Cardiac muscle cell (in vitro differentiated cells and primary cell): Measurements from ENCODE around the gene UPK1B. TPM values are rescaled to one million over a fixed set of nuclear protein-coding genes. Genes with fewer than 3 reads are reported as not detected.

Source experiments
- DNase-seq, 2 donors: peaks; one replicate each; pipeline versions ENCODE4 v3.0.0 to v3.0.0-alpha.2; 2010 to 2017; ENCODE audit warnings: low read depth in 1 of 2, low spot score in 1 of 2
- H3K27ac ChIP-seq: fragments of 200-600 bp; sonication (generic); 2 replicates; pipeline ENCODE4 v1.5.1; 2016
- H3K27me3 ChIP-seq: fragments of 200-600 bp; sonication (generic); 2 replicates; pipeline ENCODE4 v1.6.0; 2016; ENCODE audit warnings: control low read depth
- H3K36me3 ChIP-seq: fragments of 200-600 bp; sonication (generic); 2 replicates; pipeline ENCODE4 v1.5.1; 2016; ENCODE audit warnings: control low read depth
- H3K4me1 ChIP-seq: fragments of 200-600 bp; sonication (generic); 2 replicates; pipeline ENCODE4 v1.8.1; 2017; ENCODE audit warnings: low read depth, mild to moderate bottlenecking, mixed run types
- H3K4me3 ChIP-seq: fragments of 200-600 bp; sonication (generic); 2 replicates; pipeline ENCODE4 v1.5.1; 2016; ENCODE audit warnings: mild to moderate bottlenecking
- H3K9me3 ChIP-seq: fragments of 200-600 bp; sonication (generic); 2 replicates; pipeline ENCODE4 v1.5.1; 2017; ENCODE audit warnings: low read depth, mild to moderate bottlenecking, control low read depth
- polyA plus RNA-seq: library from polyadenylated mRNA; unstranded; fragments of >200 nt; fragmentation: Nextera tagmentation; extraction: Ambion mirVana; gene quantifications from 2 replicates; pipeline ENCODE4 v1.2.1, GENCODE V29; 2016
- total RNA-seq: library from RNA; depleted of rRNA; stranded (reverse); fragments of >200 nt; gene quantifications from 2 replicates; pipeline ENCODE4 v1.2.3, GENCODE V29; 2016
- TF ChIP-seq, protein P1 (sequence below): IDR thresholded peaks from 2 replicates; pipeline ENCODE4 v1.5.1; 2012; ENCODE audit warnings: low read depth, mild to moderate bottlenecking, low read length

The UPK1B gene
- total and polyA plus RNA-seq, 2 experiments from 2014 or later: 0.70 TPM; not detected in 1

DNA sequence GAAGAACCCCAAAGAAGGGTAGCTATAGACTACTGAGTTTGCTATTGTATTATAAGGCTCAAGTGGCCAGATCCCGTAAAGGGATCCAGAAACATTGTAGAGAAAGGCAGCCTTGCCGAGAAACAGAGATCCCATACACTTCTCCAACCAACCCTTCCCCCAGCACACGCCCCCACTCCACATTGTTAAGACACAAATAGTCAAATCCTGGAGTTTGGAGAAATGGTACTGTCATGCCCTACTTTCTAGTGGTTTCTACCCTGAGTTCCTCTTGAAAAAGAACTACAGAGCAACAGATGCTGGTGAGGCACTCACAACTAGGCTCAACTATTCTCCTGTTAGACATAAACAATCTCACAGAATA is 34.1 kb downstream of the UPK1B start:
- Histone ChIP-seq H3K4me3 (no peak overlapping the region), H3K9me3 (no peaks in the 10 kb centered on the region), H3K36me3 (peaks cover 6% of the 10 kb centered on the region), H3K27ac (peak overlapping the region; percentile 65), H3K27me3 (no peaks in the 10 kb centered on the region), H3K4me1 (peaks cover 22% of the 10 kb centered on the region)
- DNase-seq: no peak
- TF ChIP-seq, protein P1, sequence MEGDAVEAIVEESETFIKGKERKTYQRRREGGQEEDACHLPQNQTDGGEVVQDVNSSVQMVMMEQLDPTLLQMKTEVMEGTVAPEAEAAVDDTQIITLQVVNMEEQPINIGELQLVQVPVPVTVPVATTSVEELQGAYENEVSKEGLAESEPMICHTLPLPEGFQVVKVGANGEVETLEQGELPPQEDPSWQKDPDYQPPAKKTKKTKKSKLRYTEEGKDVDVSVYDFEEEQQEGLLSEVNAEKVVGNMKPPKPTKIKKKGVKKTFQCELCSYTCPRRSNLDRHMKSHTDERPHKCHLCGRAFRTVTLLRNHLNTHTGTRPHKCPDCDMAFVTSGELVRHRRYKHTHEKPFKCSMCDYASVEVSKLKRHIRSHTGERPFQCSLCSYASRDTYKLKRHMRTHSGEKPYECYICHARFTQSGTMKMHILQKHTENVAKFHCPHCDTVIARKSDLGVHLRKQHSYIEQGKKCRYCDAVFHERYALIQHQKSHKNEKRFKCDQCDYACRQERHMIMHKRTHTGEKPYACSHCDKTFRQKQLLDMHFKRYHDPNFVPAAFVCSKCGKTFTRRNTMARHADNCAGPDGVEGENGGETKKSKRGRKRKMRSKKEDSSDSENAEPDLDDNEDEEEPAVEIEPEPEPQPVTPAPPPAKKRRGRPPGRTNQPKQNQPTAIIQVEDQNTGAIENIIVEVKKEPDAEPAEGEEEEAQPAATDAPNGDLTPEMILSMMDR: no peak

DNA sequence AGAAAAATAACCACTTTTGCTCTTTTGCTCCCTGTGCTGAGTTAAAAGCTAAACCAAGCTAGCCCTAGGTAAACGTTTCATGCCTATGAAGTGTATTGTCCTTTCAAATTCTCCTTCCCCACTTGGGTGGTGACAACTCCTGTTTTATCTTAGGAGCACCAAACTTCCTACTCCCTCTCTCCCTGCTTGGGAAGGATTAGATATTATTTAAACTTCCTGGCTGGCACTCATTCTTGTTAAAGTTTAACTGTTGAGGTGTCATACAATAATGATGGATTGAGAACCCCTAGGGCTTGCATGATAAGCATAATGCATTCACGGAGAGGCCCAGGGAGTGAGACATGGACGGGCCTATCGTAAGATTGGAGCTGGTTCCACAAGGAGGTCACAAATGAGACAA is 37.8 kb downstream of the UPK1B start:
- Histone ChIP-seq H3K4me1 (peaks cover 21% of the 10 kb centered on the region), H3K4me3 (no peak overlapping the region), H3K27me3 (no peaks in the 10 kb centered on the region), H3K27ac (peak overlapping the region; percentile 38), H3K36me3 (peaks cover 30% of the 10 kb centered on the region), H3K9me3 (no peaks in the 10 kb centered on the region)
- TF ChIP-seq, protein P1: no peak
- DNase-seq: peak in 1 of 2 donors; percentile 55

DNA sequence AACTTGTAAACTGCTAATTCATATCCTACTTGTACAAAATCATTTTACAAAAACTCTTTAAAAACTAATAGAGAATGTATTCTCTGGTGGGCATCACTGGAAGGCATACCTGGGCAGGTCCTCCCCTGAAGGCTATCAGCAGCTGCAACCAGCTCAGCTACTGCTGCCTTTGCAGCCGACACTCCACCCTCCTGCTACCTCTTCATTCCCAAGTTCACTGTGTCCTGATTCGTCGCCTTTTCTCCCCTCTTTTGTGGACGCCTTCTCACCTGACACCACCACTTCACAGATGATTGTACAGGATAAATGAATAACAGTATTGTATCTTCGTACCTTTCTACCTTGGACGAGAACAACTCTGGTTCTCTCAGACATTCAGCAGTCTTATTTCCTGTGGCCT is 38.4 kb downstream of the UPK1B start:
- Histone ChIP-seq H3K4me3 (no peak overlapping the region), H3K27me3 (no peaks in the 10 kb centered on the region), H3K36me3 (peaks cover 34% of the 10 kb centered on the region), H3K9me3 (no peaks in the 10 kb centered on the region), H3K27ac (peak overlapping the region; percentile 38), H3K4me1 (peaks cover 15% of the 10 kb centered on the region)
- no peak for DNase-seq
- TF ChIP-seq, protein P1: no peak

DNA sequence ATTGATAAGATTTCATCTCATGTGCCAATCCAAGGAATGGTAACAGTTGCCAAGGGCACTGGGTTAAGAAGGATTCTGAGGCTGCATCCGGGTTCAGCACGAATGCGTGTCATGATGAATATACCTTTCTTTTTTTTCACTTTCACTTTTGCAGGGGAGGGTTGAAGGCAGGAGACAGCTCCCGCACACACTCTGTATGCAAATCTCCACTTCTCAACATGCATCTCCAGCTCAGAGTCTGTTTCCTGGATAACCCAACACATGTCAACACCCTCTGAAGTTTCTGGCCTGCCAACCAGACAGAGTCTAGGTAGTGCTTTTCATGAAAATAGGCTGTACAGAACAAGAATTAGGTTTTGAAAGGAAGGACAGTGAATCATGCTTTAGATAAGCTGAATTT is 45.7 kb downstream of the UPK1B start:
- Histone ChIP-seq H3K27me3 (no peaks in the 10 kb centered on the region), H3K4me3 (no peak overlapping the region), H3K27ac (peak overlapping the region; percentile 21), H3K4me1 (peaks cover 12% of the 10 kb centered on the region), H3K9me3 (no peaks in the 10 kb centered on the region), H3K36me3 (peaks cover 64% of the 10 kb centered on the region)
- TF ChIP-seq, protein P1: no peak
- DNase-seq: peak; percentile 33 to 38

DNA sequence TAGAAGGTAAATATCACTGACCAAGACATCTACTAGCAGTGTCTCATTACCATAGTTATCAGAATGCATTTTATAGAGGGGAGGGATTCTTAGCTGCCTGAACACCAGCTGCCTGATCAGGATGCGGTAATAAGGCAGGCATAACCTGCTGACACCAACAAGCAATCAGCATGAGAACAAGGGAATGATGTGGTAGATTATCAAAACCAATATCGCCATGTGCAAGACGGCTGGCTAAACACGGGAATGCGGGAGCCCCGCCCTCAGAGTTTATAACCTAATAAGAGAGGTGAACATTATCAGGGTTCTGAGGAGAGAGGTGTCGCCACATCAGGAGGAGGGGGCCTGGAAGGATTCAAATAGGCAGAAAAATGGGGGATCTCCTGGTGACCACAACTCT is 46.8 kb downstream of the UPK1B start:
- no peak overlapping the region for H3K4me3 ChIP-seq
- peaks cover 12% of the 10 kb centered on the region for H3K4me1 ChIP-seq
- H3K27me3 ChIP-seq: no peaks in the 10 kb centered on the region
- H3K27ac ChIP-seq: no peak overlapping the region
- DNase-seq: no peak
- TF ChIP-seq, protein P1: no peak
- peaks cover 63% of the 10 kb centered on the region for H3K36me3 ChIP-seq
- no peaks in the 10 kb centered on the region for H3K9me3 ChIP-seq
